Type B pancreatic cell (in vitro differentiated cells): ENCODE results near the gene MLLT6. TPM values are rescaled to one million over a fixed set of nuclear protein-coding genes. Genes with fewer than 3 reads are reported as not detected.

Source experiments
- DNase-seq: peaks from one replicate; pipeline ENCODE4 v3.0.0; 2021; ENCODE audit warnings: mixed read lengths; ENCODE audit not compliant: unreplicated experiment; ENCODE audit errors: extremely low spot score
- H3K27ac Mint-ChIP-seq: 2 replicates; pipeline ENCODE4 v1.8.0; 2021; ENCODE audit warnings: mild to moderate bottlenecking, mixed read lengths
- H3K27me3 Mint-ChIP-seq: 2 replicates; pipeline ENCODE4 v1.8.0; 2021; ENCODE audit warnings: mixed read lengths
- H3K36me3 Mint-ChIP-seq: 2 replicates; pipeline ENCODE4 v1.8.0; 2021; ENCODE audit warnings: mixed read lengths
- H3K4me1 Mint-ChIP-seq: one replicate; pipeline ENCODE4 v1.8.0; 2021; ENCODE audit warnings: mixed read lengths; ENCODE audit not compliant: unreplicated experiment
- H3K4me3 Mint-ChIP-seq: 2 replicates; pipeline ENCODE4 v1.8.0; 2021; ENCODE audit warnings: mild to moderate bottlenecking, mixed read lengths
- H3K9me3 Mint-ChIP-seq: 2 replicates; pipeline ENCODE4 v1.8.0; 2021; ENCODE audit warnings: mixed read lengths
- total RNA-seq: library from RNA; stranded (reverse); gene quantifications from 2 replicates; pipeline ENCODE4 v1.2.1, GENCODE V29; 2021; ENCODE audit warnings: low replicate concordance
- TF ChIP-seq, protein P1 (sequence below): fragments of 200-600 bp; sonication (generic); conservative IDR thresholded peaks from 2 replicates; pipeline ENCODE4 v1.5.0; 2021; ENCODE audit warnings: antibody characterized with exemption, mild to moderate bottlenecking

The MLLT6 gene
- total RNA-seq, 1 donor from 2014 or later, result 130 TPM

DNA sequence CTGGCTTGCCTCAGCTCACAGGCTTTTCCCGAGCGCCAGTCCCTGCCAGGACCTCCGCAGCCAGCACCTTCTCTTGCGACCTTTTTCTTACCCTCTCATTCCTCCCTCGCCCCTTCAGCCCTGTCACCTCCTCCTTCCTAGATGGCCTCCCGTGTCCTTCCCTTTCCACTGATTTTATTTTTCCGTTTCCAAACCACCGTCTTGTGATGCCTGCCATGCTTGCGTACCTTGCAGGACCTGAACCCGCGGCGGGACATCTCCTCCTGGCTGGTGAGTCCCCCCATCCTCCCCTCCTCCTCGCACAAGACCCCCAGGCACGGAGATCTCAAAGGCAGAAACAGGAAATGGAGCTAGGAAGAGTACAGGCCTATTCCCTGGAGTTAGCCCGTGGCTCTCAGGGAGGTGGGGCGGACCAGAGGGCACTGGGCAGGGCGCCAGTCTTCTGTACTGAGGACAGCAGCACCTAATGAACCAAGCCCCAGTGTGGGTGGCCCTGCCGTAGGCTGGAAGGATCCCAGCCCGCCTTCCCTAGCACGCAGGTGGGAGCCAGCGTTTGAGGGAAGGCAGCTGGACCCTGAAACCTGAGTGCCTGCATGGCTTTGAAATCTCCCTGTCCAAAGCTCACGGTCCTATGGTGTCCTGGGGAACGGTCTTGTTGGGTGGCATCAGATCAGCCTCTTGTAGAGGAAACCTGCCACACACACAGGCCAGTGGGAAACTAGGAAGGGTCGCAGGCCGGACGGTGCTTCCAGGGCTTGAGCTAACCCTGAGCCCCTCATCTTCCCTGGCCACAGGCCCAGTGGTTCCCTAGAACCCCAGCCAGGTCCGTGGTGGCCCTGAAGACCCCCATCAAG lies 25.7 kb downstream of the MLLT6 start:
- Mint-ChIP-seq H3K27ac (peak overlapping the region; percentile 95), H3K4me1 (peaks cover 29% of the 10 kb centered on the region)
- no peak for DNase-seq

DNA sequence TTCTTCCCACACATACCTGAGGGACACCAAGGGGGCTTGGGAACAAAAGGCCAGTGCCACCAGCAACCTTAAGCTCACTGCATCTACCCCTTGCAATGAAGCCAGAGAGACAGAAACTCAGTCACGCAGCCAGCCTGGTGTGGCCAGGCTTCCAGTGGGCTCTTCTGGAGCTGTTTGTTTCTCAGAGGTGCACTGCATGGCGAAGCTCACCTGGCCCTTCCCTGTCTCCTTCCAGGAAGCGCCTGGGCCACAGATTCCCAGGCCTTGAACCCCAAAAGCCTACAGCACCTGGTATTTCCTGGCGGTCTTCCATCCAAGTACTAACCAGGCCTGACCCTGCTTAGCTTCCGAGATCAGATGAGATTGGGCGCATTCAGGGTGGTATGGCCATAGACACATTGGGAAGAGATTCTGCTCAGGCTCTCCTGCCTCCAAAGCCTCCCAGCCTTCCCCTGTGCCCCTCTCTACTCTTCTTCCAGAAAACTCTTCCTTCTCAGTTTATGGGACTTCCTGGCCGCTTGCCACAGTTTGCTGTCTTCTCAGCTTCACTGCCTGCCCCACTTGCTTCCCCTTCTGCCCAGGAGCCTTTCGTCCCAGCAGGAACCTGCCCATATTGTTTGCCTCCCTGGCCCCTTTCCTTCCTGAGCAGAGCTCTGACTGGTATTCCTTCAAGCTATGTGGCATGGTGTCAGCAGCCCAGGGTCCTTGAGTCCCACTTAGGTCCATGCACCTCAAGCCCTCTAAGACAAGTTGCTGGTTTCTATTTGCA lies 26.6 kb downstream of the MLLT6 start:
- TF ChIP-seq, protein P1, sequence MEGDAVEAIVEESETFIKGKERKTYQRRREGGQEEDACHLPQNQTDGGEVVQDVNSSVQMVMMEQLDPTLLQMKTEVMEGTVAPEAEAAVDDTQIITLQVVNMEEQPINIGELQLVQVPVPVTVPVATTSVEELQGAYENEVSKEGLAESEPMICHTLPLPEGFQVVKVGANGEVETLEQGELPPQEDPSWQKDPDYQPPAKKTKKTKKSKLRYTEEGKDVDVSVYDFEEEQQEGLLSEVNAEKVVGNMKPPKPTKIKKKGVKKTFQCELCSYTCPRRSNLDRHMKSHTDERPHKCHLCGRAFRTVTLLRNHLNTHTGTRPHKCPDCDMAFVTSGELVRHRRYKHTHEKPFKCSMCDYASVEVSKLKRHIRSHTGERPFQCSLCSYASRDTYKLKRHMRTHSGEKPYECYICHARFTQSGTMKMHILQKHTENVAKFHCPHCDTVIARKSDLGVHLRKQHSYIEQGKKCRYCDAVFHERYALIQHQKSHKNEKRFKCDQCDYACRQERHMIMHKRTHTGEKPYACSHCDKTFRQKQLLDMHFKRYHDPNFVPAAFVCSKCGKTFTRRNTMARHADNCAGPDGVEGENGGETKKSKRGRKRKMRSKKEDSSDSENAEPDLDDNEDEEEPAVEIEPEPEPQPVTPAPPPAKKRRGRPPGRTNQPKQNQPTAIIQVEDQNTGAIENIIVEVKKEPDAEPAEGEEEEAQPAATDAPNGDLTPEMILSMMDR, result no peak
- H3K4me3 Mint-ChIP-seq, result peak overlapping the region; percentile 99
- no peak for DNase-seq
- H3K4me1 Mint-ChIP-seq, result peaks cover 29% of the 10 kb centered on the region
- H3K9me3 Mint-ChIP-seq, result no peaks in the 10 kb centered on the region
- no peaks in the 10 kb centered on the region for H3K36me3 Mint-ChIP-seq
- peaks cover 3% of the 10 kb centered on the region for H3K27me3 Mint-ChIP-seq
- H3K27ac Mint-ChIP-seq, result peak overlapping the region; percentile 83

More for the DNA sequence above, 25.7 kb downstream of the MLLT6 start:
- Mint-ChIP-seq H3K36me3 (no peaks in the 10 kb centered on the region), H3K4me3 (peak overlapping the region; percentile 99), H3K9me3 (no peaks in the 10 kb centered on the region), H3K27me3 (peaks cover 3% of the 10 kb centered on the region)
- TF ChIP-seq, protein P1, result no peak

DNA sequence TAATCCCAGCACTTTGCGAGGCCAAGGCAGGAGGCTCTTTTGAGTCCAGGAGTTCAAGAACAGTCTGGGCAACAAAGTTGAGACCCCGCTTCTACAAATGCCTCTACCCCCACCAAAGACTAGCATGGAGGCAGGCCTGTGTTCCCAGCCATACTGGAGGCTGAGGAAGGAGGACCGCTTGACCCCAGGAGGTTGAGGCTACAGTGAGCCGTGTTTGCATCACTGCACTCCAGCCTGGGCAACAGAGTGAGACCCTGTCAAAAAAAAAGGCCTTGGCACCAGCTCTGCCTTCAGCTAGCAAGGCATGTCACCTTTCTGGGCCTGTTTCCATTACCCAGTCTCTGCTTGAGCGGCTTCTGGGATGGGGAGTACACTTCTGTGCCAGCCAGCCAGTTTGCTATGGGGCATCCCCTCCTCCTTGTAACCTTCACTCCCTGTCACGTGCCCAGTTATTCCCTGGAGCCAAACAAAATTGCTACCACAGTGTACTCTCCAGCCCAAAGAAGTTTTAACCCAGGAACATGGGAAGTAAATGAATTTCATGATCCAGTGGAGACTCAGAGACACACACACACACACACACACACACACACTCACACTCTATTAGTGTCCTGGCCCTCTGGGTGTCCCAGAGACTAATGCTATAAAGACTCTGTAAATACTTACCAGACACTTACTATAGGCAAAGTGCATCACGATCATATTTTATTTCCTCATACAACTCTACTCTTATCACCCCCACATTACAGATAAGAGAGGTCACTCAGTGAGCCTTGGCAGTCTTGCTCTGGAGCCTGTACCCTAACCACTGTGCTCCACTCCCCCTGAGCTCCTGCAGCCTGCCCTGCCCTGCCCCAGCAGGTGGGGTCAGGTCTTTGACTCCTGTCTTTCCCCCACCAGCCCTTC lies 27.6 kb downstream of the MLLT6 start:
- no peak for DNase-seq
- H3K9me3 Mint-ChIP-seq, result no peaks in the 10 kb centered on the region
- peaks cover 29% of the 10 kb centered on the region for H3K4me1 Mint-ChIP-seq
- peak overlapping the region; percentile 83 for H3K27ac Mint-ChIP-seq
- H3K27me3 Mint-ChIP-seq, result peaks cover 3% of the 10 kb centered on the region
- H3K36me3 Mint-ChIP-seq, result no peaks in the 10 kb centered on the region
- TF ChIP-seq, protein P1, result no peak
- peak overlapping the region; percentile 99 for H3K4me3 Mint-ChIP-seq

DNA sequence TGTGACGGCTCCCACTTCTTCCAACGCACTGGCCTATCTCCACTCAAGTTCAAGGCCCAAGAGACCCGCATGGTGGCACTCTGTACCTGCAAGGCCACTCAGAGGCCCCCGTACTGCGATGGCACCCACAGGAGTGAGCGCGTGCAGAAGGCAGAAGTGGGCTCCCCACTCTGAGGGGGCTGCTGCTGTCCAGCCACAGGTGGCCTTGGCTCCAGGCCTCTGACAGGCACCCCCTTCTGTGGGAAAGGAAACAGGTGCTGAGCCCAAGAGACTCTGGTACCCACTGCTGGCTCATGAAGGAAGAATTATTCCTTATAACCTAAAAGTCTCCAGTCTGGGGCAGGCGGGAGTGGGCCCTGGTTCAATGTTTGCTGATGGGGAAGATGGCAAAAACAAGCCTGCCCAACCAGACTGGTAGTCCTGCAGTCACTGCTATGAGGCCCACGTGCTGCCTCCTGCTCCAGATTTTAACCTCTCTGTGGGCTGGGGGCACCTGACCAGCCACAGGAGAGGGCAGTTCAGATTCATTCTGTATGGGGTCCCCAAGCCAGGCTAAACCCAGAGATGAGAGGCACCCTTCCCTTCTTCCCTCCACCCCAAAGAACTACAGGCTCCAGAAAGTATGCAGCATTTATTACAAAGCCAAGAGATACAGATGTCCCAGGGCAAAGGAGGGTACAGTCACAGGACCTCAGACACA lies 28.4 kb downstream of the MLLT6 start:
- H3K36me3 Mint-ChIP-seq, result peaks cover 4% of the 10 kb centered on the region
- no peaks in the 10 kb centered on the region for H3K9me3 Mint-ChIP-seq
- peak overlapping the region; percentile 77 for H3K27ac Mint-ChIP-seq
- TF ChIP-seq, protein P1, result no peak
- no peak for DNase-seq
- peak overlapping the region; percentile 73 for H3K4me3 Mint-ChIP-seq
- H3K27me3 Mint-ChIP-seq, result peaks cover 3% of the 10 kb centered on the region
- peaks cover 33% of the 10 kb centered on the region for H3K4me1 Mint-ChIP-seq
